KOPT-K1 (cell line): ENCODE results near the gene PRKAG2.
"Not testable (repeated sequence)": the region's sequence is repeated elsewhere in the genome, so short reads cannot be mapped to it uniquely, and the experiment has no call there.

Experiments
- H3K27ac ChIP-seq: fragments of 200-600 bp; sonication (generic); 2 replicates; pipeline ENCODE4 v1.5.1; 2016; ENCODE audit warnings: antibody characterized with exemption, mild to moderate bottlenecking, low read depth, low read length; ENCODE audit not compliant: poor library complexity, severe bottlenecking
- H3K36me3 ChIP-seq: fragments of 200-600 bp; sonication (generic); 2 replicates; pipeline ENCODE4 v1.5.1; 2017; ENCODE audit warnings: antibody characterized with exemption, mild to moderate bottlenecking, low read length, moderate library complexity; ENCODE audit not compliant: insufficient read depth
- H3K9me3 ChIP-seq: fragments of 200-600 bp; sonication (generic); 2 replicates; pipeline ENCODE4 v1.5.1; 2017; ENCODE audit warnings: antibody characterized with exemption, low read length, mild to moderate bottlenecking; ENCODE audit not compliant: insufficient read depth, poor library complexity, severe bottlenecking

The PRKAG2 gene

GRCh38 chr7:151758622-151759540 is 118.0 kb downstream of the PRKAG2 start:
- no peak overlapping the region for H3K27ac ChIP-seq
- no peaks in the 10 kb centered on the region for H3K9me3 ChIP-seq

DNA sequence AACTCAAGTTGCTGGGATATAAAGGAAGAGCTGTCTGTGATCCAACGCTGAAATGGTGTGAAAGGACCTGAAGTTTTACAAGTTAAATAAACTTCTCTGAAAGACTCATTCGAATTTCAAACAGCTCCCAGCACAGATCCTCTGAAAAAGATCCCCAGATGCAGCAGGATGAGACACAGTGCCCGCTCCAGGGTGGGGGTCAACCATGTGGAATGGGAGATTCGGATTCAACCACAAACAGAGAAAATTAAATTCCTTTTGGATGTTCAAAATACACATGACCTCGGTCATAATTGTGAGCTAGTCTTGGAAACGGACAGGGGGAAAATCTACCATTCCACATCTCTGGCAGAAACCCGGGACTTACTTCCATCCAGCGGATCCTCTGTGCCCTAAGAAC is 119.6 kb downstream of the PRKAG2 start:
- no peaks in the 10 kb centered on the region for H3K9me3 ChIP-seq
- H3K36me3 ChIP-seq, result no peaks in the 10 kb centered on the region
- no peak overlapping the region for H3K27ac ChIP-seq

More at GRCh38 chr7:151758622-151759540, 118.0 kb downstream of the PRKAG2 start:
- H3K36me3 ChIP-seq, result no peaks in the 10 kb centered on the region

GRCh38 chr7:151756866-151757265 is 120.0 kb downstream of the PRKAG2 start:
- Histone ChIP-seq H3K27ac (no peak overlapping the region), H3K9me3 (no peaks in the 10 kb centered on the region), H3K36me3 (no peaks in the 10 kb centered on the region)

- Histone ChIP-seq H3K36me3 (no peaks in the 10 kb centered on the region), H3K27ac (no peak overlapping the region), H3K9me3 (no peaks in the 10 kb centered on the region)
These were observed 120.7 kb downstream of the PRKAG2 start for GRCh38 chr7:151756076-151756731.

DNA sequence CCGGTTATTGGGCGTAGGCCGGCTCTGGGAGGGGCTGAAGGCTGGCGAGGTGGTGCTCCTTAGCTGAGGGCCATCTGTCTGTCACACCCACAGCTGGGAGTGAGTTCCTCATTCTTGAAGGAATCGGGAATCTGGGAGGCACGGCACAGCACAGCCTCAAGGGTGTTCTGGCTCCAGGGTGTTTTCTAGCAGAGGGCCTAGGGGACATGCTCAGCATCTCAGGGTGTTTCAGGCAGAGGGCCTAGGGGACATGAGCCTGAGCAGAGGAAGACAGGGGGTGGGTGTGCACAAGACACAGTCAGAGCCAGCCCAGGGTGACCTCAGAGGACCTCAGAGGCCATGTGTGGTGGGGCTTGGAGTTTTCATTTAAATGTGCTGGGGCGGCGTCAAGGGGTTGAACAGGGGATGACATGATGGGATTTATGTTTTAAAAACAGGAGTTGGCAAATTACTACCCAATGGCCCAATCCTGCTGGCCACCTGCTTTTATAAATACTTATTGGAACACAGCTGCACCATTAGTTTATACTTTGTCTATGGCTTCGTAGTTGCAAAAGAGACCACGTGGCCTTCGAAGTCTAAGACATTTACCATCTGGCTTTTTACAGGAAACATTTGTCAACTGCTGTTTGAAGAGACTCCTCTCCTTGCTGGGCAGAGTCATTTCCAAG is 121.6 kb downstream of the PRKAG2 start:
- Histone ChIP-seq H3K27ac (no peak overlapping the region), H3K9me3 (no peaks in the 10 kb centered on the region), H3K36me3 (no peaks in the 10 kb centered on the region)

DNA sequence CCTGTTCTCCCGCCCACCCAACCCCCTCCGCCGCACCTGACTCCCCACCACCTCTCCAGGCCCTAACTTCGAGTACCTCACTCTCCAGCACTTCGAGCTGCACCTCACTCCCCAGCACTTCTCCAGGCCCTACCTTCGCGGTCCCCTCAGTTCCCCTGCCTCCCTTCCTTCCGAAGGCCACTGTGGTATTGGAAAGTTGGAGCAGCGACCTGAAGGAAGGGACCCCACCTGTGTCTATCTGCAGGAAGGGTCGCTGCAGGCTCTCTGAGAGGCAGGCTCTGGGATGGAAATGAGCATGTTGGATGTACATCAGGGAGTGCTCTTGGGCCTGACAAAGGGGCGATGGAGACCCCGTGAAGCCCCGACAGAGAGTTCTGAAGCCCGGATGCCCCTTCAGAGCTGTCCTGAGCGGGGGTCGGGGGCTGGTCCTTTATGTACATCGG is 122.2 kb downstream of the PRKAG2 start:
- Histone ChIP-seq H3K27ac (no peak overlapping the region), H3K36me3 (no peaks in the 10 kb centered on the region), H3K9me3 (no peaks in the 10 kb centered on the region)

DNA sequence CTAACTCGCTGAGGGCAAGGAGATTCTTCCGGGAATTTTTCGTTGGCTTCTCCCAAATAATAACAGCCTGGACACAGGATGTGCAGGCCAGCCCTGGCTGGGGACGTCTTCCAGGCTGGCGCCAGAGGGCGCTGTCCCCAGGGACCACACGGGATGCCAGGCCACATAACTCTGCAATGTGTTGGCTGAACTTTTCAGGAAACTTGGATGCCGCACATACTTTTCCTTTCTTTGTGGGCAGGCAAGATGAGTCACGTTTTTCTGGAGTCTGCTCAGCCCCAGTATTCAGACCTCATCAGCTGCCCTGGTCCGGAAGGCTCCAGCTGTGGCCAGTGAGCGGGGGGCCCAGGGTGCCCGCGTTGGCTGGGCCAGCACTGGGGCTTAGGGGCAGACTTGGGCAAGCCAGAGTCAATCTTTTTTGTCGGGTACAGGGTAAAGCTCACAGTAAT is 122.7 kb downstream of the PRKAG2 start:
- Histone ChIP-seq H3K27ac (no peak overlapping the region), H3K36me3 (no peaks in the 10 kb centered on the region), H3K9me3 (no peaks in the 10 kb centered on the region)

DNA sequence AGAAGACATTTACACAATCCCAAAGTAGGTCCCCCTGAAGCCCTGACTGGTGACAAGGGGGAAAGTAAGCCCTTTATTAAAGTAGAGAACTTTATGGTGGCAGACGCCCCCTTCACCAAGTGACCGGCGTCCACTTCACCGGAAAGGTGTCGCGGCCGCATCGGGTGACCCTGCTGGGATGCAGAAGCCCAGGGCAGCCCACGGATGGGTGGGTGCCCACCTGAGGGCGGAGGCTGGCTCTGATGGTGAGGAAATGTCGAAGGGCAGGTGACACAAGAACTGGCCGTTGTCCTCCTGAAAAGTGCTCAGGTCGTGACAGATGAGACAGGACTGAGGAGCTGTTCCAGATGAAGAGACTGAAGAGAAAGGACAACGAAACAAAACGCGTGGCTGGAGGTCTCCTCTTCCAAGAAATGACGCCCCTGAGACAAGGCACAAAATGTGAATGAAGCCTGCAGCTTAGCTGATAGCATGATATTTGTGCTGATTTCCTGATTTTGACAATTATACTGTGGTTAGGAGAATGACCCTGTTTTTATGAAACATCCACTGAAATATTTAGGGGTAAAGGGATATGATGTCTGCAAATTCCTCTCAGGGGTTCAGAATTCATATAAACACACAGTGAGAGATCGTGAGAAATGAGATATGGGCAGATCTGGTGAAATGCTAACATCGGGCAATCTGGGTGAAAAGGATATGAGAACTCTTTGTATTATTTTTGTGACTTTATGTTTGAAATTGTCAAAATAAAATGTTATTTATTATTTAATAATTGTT is 123.9 kb downstream of the PRKAG2 start:
- H3K27ac ChIP-seq, result no peak overlapping the region
- H3K9me3 ChIP-seq, result no peaks in the 10 kb centered on the region
- H3K36me3 ChIP-seq, result no peaks in the 10 kb centered on the region

DNA sequence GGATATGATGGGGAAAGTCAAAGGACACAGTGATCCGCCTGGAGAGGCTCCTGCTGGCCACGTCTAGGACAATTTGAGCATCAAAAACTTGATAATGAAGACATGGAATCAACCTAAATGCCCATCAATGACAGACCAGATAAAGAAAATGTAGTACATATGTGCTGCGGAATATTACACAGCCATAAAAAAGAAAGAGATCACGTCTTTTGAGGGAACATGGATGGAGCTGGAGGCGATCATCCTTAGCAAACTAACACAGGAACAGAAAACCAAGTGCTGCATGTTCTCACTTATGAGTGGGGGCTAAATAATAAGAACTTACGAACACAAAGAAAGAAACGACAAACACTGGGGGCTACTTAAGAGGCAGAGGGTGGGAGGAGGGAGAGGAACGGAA is 124.9 kb downstream of the PRKAG2 start:
- Histone ChIP-seq H3K9me3 (no peaks in the 10 kb centered on the region), H3K27ac (no peak overlapping the region), H3K36me3 (no peaks in the 10 kb centered on the region)

DNA sequence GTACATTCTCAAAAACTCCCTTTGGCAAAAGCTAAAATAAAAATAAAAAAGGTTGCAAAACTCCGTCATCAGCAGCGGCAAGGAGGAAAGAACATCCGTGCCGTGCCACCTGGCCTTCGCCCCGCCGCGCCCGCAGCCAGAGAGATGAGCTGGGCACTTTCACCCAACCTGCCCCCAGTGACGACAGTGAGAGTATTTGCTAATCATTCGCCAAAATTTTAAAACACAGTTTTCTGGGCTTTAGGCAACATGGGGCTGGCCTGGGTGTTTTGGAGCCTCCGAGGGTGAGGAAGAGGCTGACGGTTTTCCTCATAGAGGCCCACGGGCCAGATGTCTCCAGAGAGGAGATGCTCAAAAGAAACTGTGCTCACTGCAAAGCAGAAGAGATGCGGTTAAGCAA is 128.2 kb downstream of the PRKAG2 start:
- no peaks in the 10 kb centered on the region for H3K36me3 ChIP-seq
- no peak overlapping the region for H3K27ac ChIP-seq
- H3K9me3 ChIP-seq, result no peaks in the 10 kb centered on the region

- H3K36me3 ChIP-seq, H3K9me3 ChIP-seq, H3K27ac ChIP-seq: not testable (repeated sequence)
These were observed 128.9 kb downstream of the PRKAG2 start for GRCh38 chr7:151748021-151748420.

GRCh38 chr7:151745706-151746105 is 131.2 kb downstream of the PRKAG2 start:
- Histone ChIP-seq H3K36me3 (no peaks in the 10 kb centered on the region), H3K27ac (no peak overlapping the region)

GRCh38 chr7:151744656-151745638 is 132.0 kb downstream of the PRKAG2 start:
- peaks cover 6% of the 10 kb centered on the region for H3K9me3 ChIP-seq
- H3K27ac ChIP-seq, result no peak overlapping the region
- no peaks in the 10 kb centered on the region for H3K36me3 ChIP-seq

More at GRCh38 chr7:151745706-151746105, 131.2 kb downstream of the PRKAG2 start:
- H3K9me3 ChIP-seq, result no peaks in the 10 kb centered on the region
